UCSD-AML1 (cell line): ENCODE results near the gene ZNF502.

Experiments used
- DNase-seq: peaks from one replicate; lab custom pipeline; 2025; ENCODE audit not compliant: unreplicated experiment; lab: John Stamatoyannopoulos, UW

The ZNF502 gene

GRCh38 chr3:44764248-44764647 is 51.8 kb downstream of the ZNF502 start:
- DNase-seq, result no peak

- DNase-seq, result no peak
These were observed 59.1 kb downstream of the ZNF502 start for GRCh38 chr3:44771424-44772098.

- DNase-seq, result no peak
These were observed 59.6 kb downstream of the ZNF502 start for GRCh38 chr3:44772099-44772442.
